Measurements from ENCODE around the gene XPC. TPM values are rescaled to one million over a fixed set of nuclear protein-coding genes. Genes with fewer than 3 reads are reported as not detected.

Gene XPC
- total RNA-seq, 2 experiments from 2014 or later = 22.7 to 38.6 TPM

- Histone ChIP-seq H3K27ac (ENCODE audit: low read depth, low read length, poor library complexity, severe bottlenecking) (no peak overlapping the region), H3K4me1 (ENCODE audit: insufficient read depth, low read length, poor library complexity, severe bottlenecking) (no peaks in the 10 kb centered on the region), H2AFZ (ENCODE audit: low read length) (no peak overlapping the region), H4K20me1 (ENCODE audit: insufficient read depth, low read length) (no peaks in the 10 kb centered on the region), H3K4me3 (ENCODE audit: low read depth, low read length, poor library complexity, severe bottlenecking) (no peak overlapping the region), H3K36me3 (ENCODE audit: insufficient read depth, low read length) (peaks cover 93% of the 10 kb centered on the region), H3K9me3 (ENCODE audit: low read length) (peaks cover 14% of the 10 kb centered on the region; the same call in 1 of the 2 replicates), H3K79me2 (ENCODE audit: insufficient read depth, low read depth, low read length) (no peaks in the 10 kb centered on the region), H3K4me2 (ENCODE audit: low read length) (no peak overlapping the region), H3K9me2 (ENCODE audit: insufficient read depth, low read length) (no peaks in the 10 kb centered on the region)
- TF ChIP-seq, protein P1, sequence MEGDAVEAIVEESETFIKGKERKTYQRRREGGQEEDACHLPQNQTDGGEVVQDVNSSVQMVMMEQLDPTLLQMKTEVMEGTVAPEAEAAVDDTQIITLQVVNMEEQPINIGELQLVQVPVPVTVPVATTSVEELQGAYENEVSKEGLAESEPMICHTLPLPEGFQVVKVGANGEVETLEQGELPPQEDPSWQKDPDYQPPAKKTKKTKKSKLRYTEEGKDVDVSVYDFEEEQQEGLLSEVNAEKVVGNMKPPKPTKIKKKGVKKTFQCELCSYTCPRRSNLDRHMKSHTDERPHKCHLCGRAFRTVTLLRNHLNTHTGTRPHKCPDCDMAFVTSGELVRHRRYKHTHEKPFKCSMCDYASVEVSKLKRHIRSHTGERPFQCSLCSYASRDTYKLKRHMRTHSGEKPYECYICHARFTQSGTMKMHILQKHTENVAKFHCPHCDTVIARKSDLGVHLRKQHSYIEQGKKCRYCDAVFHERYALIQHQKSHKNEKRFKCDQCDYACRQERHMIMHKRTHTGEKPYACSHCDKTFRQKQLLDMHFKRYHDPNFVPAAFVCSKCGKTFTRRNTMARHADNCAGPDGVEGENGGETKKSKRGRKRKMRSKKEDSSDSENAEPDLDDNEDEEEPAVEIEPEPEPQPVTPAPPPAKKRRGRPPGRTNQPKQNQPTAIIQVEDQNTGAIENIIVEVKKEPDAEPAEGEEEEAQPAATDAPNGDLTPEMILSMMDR (conservative IDR thresholded peaks at IDR 0.05; ENCODE audit: low read length) = no peak
- no peak for TF ChIP-seq EZH2phosphoT487 (IDR thresholded peaks at IDR 0.05; ENCODE audit: borderline replicate concordance, low read depth, low read length)
- DNase-seq (ENCODE audit: low spot score) = no peak
- POLR2A ChIA-PET = no interaction called here
- intact Hi-C loops (cut with micrococcal nuclease; ENCODE audit: unreplicated experiment) = no loop called here
- CTCF ChIA-PET (ENCODE audit: unreplicated experiment) = no interaction called here
- BruUV-seq (replicated peaks) = no TSS peak
These were observed 21.4 kb downstream of the XPC start for GRCh38 chr3:14156843-14157561.

DNA sequence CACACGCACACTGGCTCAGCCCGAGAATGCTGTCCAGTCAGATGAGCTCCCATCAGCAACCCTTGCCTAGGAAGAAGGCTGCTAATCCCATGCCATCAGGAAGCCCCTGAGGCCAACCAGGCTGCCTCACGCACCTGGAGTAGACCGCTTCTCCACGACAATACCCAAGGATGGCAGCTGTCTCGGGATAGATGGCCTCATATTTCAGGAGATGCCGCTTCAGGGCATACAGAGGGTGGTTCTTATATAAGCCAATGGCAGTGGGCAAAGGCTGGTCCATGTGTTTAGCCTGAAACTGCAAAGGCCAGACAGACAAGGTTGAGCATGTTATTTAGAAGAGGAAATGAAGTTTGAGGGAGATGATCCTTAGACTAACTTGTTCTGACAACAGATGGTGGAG, 22.2 kb downstream of the XPC start:
- no TSS peak for BruUV-seq (replicated peaks)
- Histone ChIP-seq H3K79me2 (ENCODE audit: insufficient read depth, low read depth, low read length) (no peaks in the 10 kb centered on the region), H3K4me2 (ENCODE audit: low read length) (no peak overlapping the region), H3K27ac (ENCODE audit: low read depth, low read length, poor library complexity, severe bottlenecking) (no peak overlapping the region), H2AFZ (ENCODE audit: low read length) (no peak overlapping the region), H3K9me3 (ENCODE audit: low read length) (peaks cover 6% of the 10 kb centered on the region; the same call in 1 of the 2 replicates), H3K4me3 (ENCODE audit: low read depth, low read length, poor library complexity, severe bottlenecking) (no peak overlapping the region), H3K4me1 (ENCODE audit: insufficient read depth, low read length, poor library complexity, severe bottlenecking) (no peaks in the 10 kb centered on the region), H3K9me2 (ENCODE audit: insufficient read depth, low read length) (no peaks in the 10 kb centered on the region), H3K36me3 (ENCODE audit: insufficient read depth, low read length) (peaks cover 86% of the 10 kb centered on the region), H4K20me1 (ENCODE audit: insufficient read depth, low read length) (no peaks in the 10 kb centered on the region)
- POLR2A ChIA-PET = no interaction called here
- intact Hi-C loops (cut with micrococcal nuclease; ENCODE audit: unreplicated experiment) = no loop called here
- CTCF ChIA-PET (ENCODE audit: unreplicated experiment) = no interaction called here
- no peak for DNase-seq (ENCODE audit: low spot score)
- no peak for TF ChIP-seq EZH2phosphoT487 (IDR thresholded peaks at IDR 0.05; ENCODE audit: borderline replicate concordance, low read depth, low read length)
- TF ChIP-seq, protein P1 (conservative IDR thresholded peaks at IDR 0.05; ENCODE audit: low read length) = no peak

DNA sequence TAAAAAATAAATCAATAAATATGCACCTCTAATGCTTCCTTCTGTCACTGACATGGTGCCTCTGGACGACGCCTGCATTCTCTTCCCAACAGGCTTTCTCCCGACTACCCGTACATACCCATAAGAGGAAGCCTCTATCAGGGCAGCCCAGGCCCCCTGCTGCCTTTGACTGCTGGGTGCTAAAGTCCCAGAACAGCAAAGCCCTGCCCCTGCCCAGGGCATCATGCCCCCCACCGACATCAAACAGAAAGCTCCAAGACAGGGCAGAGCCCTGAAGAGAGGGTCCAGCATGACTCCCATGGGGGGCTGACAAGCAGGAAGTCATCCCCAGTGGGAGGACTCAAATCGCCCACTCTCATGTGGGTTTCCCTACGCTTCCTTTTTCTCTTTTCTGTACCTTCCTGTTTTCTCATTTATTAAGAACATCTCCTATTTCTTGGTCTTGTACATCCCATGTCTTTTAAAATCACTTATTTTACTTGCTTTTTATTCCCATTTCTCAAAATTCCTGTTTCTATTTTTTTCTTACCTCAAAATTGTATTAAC, 23.4 kb downstream of the XPC start:
- intact Hi-C loops (cut with micrococcal nuclease; ENCODE audit: unreplicated experiment) = no loop called here
- H3K9me3 ChIP-seq (ENCODE audit: low read length) = no peaks in the 10 kb centered on the region
- H3K36me3 ChIP-seq (ENCODE audit: insufficient read depth, low read length) = peaks cover 74% of the 10 kb centered on the region
- no peak overlapping the region for H3K27ac ChIP-seq (ENCODE audit: low read depth, low read length, poor library complexity, severe bottlenecking)
- ChIA-PET CTCF (ENCODE audit: unreplicated experiment) (no interaction called here), POLR2A (interaction anchor here (0.6 kb wide), 1 partner anchor 69 kb away, joined by 3 read pairs; no protein-coding TSS in a partner anchor)
- BruUV-seq (replicated peaks) = no TSS peak
- no peaks in the 10 kb centered on the region for H4K20me1 ChIP-seq (ENCODE audit: insufficient read depth, low read length)
- no peak for DNase-seq (ENCODE audit: low spot score)
- H3K4me3 ChIP-seq (ENCODE audit: low read depth, low read length, poor library complexity, severe bottlenecking) = no peak overlapping the region
- H3K4me1 ChIP-seq (ENCODE audit: insufficient read depth, low read length, poor library complexity, severe bottlenecking) = no peaks in the 10 kb centered on the region
- H2AFZ ChIP-seq (ENCODE audit: low read length) = no peak overlapping the region
- H3K79me2 ChIP-seq (ENCODE audit: insufficient read depth, low read depth, low read length) = no peaks in the 10 kb centered on the region
- no peak overlapping the region for H3K4me2 ChIP-seq (ENCODE audit: low read length)
- no peak for TF ChIP-seq EZH2phosphoT487 (IDR thresholded peaks at IDR 0.05; ENCODE audit: borderline replicate concordance, low read depth, low read length)
- no peaks in the 10 kb centered on the region for H3K9me2 ChIP-seq (ENCODE audit: insufficient read depth, low read length)

Data from OCI-LY7 (cell line).